ENCODE measurements around the gene CLIC6. TPM values are rescaled to one million over a fixed set of nuclear protein-coding genes. Genes with fewer than 3 reads are reported as not detected.

CLIC6 gene
- total and polyA plus RNA-seq, 9 of the 15 experiments (the other 6 are each of a cell fraction or from before 2014, with no cell fraction given), result not detected

DNA sequence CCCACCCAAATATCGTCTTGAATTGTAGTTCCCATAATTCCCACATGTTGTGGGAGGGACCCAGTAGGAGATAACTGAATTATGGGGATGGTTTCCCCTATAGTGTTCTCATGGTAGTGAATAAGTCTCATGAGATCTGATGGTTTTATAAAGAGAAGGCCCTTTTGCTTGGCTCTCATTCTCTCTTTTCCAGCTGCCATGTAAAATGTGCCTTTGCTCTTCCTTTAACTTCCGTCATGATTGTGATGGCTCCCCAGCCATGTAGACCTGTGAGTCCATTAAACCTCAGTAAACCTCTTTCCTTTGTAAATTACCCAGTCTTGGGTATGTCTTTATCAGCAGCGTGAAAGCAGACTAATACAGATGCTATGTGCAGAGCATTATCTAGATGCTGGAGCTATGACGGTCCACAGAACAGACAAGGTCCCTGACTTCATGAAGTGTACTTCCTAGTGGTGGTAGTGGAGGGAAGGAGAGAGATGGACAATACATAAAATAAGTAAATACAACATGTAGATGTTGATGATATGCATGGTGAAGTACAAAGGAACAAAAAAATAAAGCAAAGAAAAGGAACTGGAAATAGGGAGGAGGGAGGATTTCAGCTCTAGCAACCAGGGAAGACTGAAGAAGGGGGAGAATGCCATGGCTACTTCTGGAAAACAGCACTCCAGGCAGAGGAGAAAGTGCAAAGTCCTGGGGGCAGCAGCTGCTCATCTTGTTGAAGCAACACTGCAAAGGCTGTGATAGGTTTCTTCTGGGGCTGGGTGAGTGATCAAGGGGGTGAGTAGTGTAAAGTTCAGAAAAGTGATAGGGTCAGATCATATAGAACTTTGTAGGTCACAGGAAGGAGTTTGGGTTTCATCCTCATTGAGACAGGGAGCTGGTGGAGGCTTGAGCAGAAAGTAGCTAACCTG lies 47.1 kb upstream of the CLIC6 start:
- Histone ChIP-seq H4K20me1 (replicated peaks; ENCODE audit: control insufficient read depth, insufficient read depth, low read length) (no peaks in the 10 kb centered on the region), H2AFZ (ENCODE audit: low read depth, low read length) (no peak overlapping the region), H3K27ac (ENCODE audit: extremely low read depth, low read depth, low read length) (no peak overlapping the region), H3K9ac (ENCODE audit: insufficient read depth in 1 of 2, low read depth in 2 of 2, low read length in 2 of 2) (no peak overlapping the region), H3K9me3 (replicated peaks; ENCODE audit: control insufficient read depth, insufficient read depth, low read depth, low read length) (no peaks in the 10 kb centered on the region), H3K79me2 (ENCODE audit: control insufficient read depth, insufficient read depth, low read length) (no peaks in the 10 kb centered on the region), H3K27me3 (ENCODE audit: control insufficient read depth in 2 of 2, insufficient read depth in 2 of 2, low read length in 2 of 2) (peaks cover 12 to 41% of the 10 kb centered on the region in 2 experiments), H3K36me3 (ENCODE audit: control insufficient read depth, insufficient read depth, low read length) (no peaks in the 10 kb centered on the region), H3K4me3 (no peak overlapping the region), H3K9me1 (ENCODE audit: control insufficient read depth, insufficient read depth, low read length) (no peaks in the 10 kb centered on the region), H3K4me1 (replicated peaks in 1 of 2; ENCODE audit: control insufficient read depth in 2 of 2, insufficient read depth in 2 of 2, low read length in 2 of 2) (no peaks in the 10 kb centered on the region), H3K4me2 (ENCODE audit: insufficient read depth, low read length) (no peak overlapping the region)
- intact Hi-C loops (cut with micrococcal nuclease) (no loop called here), in situ Hi-C loops (cut with MboI) (no loop called here)
- BruUV-seq (replicated peaks), result no TSS peak
- FAIRE-seq (no peak), DNase-seq (ENCODE audit: extremely low read depth in 1 of 4, low spot score in 3 of 4) (no peak), ATAC-seq (no peak)
- WGBS (ENCODE audit: insufficient coverage, low coverage, missing lambda C conversion rate), result 9% methylated on average over 4 of the region's 4 CpGs
- ChIA-PET POLR2A (interaction anchor here (0.7 to 1.3 kb wide), 3 partner anchors 10 to 267 kb away, joined by 3 to 4 read pairs (median 4); no protein-coding TSS in a partner anchor), CTCF (ENCODE audit: low intra/inter-chr PET ratio) (no interaction called here)
- TF ChIP-seq ZNF431 (CRISPR knock-in tag; IDR thresholded peaks at IDR 0.05) (peak; percentile 91), ZNF785 (CRISPR knock-in tag; IDR thresholded peaks at IDR 0.05) (no peak)
- TF ChIP-seq, protein P1, sequence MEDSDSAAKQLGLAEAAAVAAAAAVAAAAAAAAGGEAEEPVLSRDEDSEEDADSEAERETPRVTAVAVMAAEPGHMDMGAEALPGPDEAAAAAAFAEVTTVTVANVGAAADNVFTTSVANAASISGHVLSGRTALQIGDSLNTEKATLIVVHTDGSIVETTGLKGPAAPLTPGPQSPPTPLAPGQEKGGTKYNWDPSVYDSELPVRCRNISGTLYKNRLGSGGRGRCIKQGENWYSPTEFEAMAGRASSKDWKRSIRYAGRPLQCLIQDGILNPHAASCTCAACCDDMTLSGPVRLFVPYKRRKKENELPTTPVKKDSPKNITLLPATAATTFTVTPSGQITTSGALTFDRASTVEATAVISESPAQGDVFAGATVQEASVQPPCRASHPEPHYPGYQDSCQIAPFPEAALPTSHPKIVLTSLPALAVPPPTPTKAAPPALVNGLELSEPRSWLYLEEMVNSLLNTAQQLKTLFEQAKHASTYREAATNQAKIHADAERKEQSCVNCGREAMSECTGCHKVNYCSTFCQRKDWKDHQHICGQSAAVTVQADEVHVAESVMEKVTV (CRISPR knock-in tag; IDR thresholded peaks at IDR 0.05), result no peak
